PC-9 (cell line): Measurements from ENCODE around the gene KCNK15. TPM values are rescaled to one million over a fixed set of nuclear protein-coding genes. Genes with fewer than 3 reads are reported as not detected.
A peak's percentile ranks its signal among the peaks of the same experiment; 100 is the strongest.
"Not testable (repeated sequence)": the region's sequence is repeated elsewhere in the genome, so short reads cannot be mapped to it uniquely, and the experiment has no call there.

Experiments used
- Bru-seq: library from RNA; stranded (reverse); fragments of 400-500 nt; gene quantifications from one replicate; lab custom pipeline; 2021; lab: Mats Ljungman, UMichigan
- BruChase-seq, 2 experiments: library from RNA; stranded (reverse); fragments of 400-500 nt; gene quantifications; one replicate each; lab custom pipeline; 2021; lab: Mats Ljungman, UMichigan
- BruUV-seq: library from RNA; stranded (reverse); fragments of 400-500 nt; replicated peaks from 2 replicates; lab custom pipeline; 2021; lab: Mats Ljungman, UMichigan
- CTCF ChIA-PET: fragments of 300-600 bp; sonication (Branson Sonifier 250); formaldehyde crosslinking; loops from one replicate; lab custom pipeline; 2022; ENCODE audit warnings: antibody characterized with exemption; lab: Charles Lee
- POLR2A ChIA-PET: fragments of 300-600 bp; sonication (Branson Sonifier 250); formaldehyde crosslinking; loops from one replicate; lab custom pipeline; 2022; ENCODE audit warnings: antibody characterized with exemption; ENCODE audit not compliant: unreplicated experiment; lab: Charles Lee
- DNase-seq, 2 experiments: peaks; one replicate each; pipeline versions ENCODE4 v3.0.0 to v3.0.0-alpha.2; 2015 to 2022; ENCODE audit warnings: mixed read lengths in 1 of 2
- H2AFZ ChIP-seq: fragments of 200-600 bp; sonication (generic); 2 replicates; pipeline ENCODE4 v1.8.1; 2017; ENCODE audit warnings: antibody characterized with exemption
- H3F3A ChIP-seq: fragments of 200-600 bp; sonication (generic); 2 replicates; pipeline ENCODE4 v1.8.1; 2017; ENCODE audit warnings: antibody characterized with exemption, mild to moderate bottlenecking, low read depth; ENCODE audit not compliant: insufficient read depth
- H3K27ac ChIP-seq: fragments of 200-600 bp; sonication (generic); 2 replicates; pipeline ENCODE4 v1.6.1; 2016; ENCODE audit warnings: mixed run types
- H3K27me3 ChIP-seq: fragments of 200-600 bp; sonication (generic); 2 replicates; pipeline ENCODE4 v1.6.1; 2016; ENCODE audit warnings: low read depth, mixed run types; ENCODE audit not compliant: insufficient read depth
- H3K36me3 ChIP-seq: fragments of 200-600 bp; sonication (generic); 2 replicates; pipeline ENCODE4 v1.6.1; 2016; ENCODE audit warnings: low read depth, mixed run types
- H3K4me1 ChIP-seq: fragments of 200-600 bp; sonication (generic); replicated peaks from 2 replicates; pipeline ENCODE4 v1.6.1; 2016; ENCODE audit warnings: mixed run types; ENCODE audit not compliant: insufficient read depth
- H3K4me2 ChIP-seq: fragments of 200-600 bp; sonication (generic); 2 replicates; pipeline ENCODE4 v1.6.1; 2017; ENCODE audit warnings: mixed run types
- H3K4me3 ChIP-seq: fragments of 200-600 bp; sonication (generic); 2 replicates; pipeline ENCODE4 v1.6.1; 2016; ENCODE audit warnings: mixed run types
- H3K79me2 ChIP-seq: fragments of 200-600 bp; sonication (generic); 2 replicates; pipeline ENCODE4 v1.6.1; 2017; ENCODE audit warnings: low read depth, mixed run types
- H3K9me2 ChIP-seq: fragments of 200-600 bp; sonication (generic); 2 replicates; pipeline ENCODE4 v1.8.1; 2017; ENCODE audit warnings: mild to moderate bottlenecking; ENCODE audit not compliant: insufficient read depth
- H3K9me3 ChIP-seq: fragments of 200-600 bp; sonication (generic); 2 replicates; pipeline ENCODE4 v1.8.1; 2016; ENCODE audit warnings: low read depth; ENCODE audit not compliant: insufficient read depth
- H4K20me1 ChIP-seq: fragments of 200-600 bp; sonication (generic); 2 replicates; pipeline ENCODE4 v1.8.1; 2017; ENCODE audit not compliant: insufficient read depth
- CTCF ChIP-seq: fragments of 200-600 bp; sonication (generic); conservative IDR thresholded peaks from 2 replicates; pipeline ENCODE4 v1.6.1; 2017; ENCODE audit warnings: mixed run types, antibody characterized with exemption, mild to moderate bottlenecking, moderate library complexity
- EZH2 ChIP-seq: fragments of 200-600 bp; sonication (generic); IDR thresholded peaks from 2 replicates; pipeline ENCODE4 v1.8.0; 2017; ENCODE audit warnings: antibody characterized with exemption, low read depth
- intact Hi-C: fragments of 100-400 bp; cut with micrococcal nuclease; formaldehyde crosslinking; loops from one replicate; pipeline ENCODE4 v1.10.0; 2022; ENCODE audit not compliant: unreplicated experiment
- long read RNA-seq: library from polyadenylated mRNA; stranded (forward); transcript quantifications from one replicate; pipeline ENCODE4 v2.0.0, GENCODE V29; 2022
- total RNA-seq: library from RNA; stranded (reverse); gene quantifications from 2 replicates; pipeline ENCODE4 v1.2.3, GENCODE V29; 2021

The KCNK15 gene
- total RNA-seq = 0.20 and 0.26 TPM in 2 replicates
- Bru-seq, nascent RNA = percentile 14 among the genes with signal in this experiment
- BruChase-seq, experiment 1, labeled RNA remaining after a 2-hour chase = percentile 18 among the genes with signal in this experiment
- not detected for BruChase-seq, experiment 2, labeled RNA remaining after a 6-hour chase
- long read RNA-seq = 0 reads

DNA sequence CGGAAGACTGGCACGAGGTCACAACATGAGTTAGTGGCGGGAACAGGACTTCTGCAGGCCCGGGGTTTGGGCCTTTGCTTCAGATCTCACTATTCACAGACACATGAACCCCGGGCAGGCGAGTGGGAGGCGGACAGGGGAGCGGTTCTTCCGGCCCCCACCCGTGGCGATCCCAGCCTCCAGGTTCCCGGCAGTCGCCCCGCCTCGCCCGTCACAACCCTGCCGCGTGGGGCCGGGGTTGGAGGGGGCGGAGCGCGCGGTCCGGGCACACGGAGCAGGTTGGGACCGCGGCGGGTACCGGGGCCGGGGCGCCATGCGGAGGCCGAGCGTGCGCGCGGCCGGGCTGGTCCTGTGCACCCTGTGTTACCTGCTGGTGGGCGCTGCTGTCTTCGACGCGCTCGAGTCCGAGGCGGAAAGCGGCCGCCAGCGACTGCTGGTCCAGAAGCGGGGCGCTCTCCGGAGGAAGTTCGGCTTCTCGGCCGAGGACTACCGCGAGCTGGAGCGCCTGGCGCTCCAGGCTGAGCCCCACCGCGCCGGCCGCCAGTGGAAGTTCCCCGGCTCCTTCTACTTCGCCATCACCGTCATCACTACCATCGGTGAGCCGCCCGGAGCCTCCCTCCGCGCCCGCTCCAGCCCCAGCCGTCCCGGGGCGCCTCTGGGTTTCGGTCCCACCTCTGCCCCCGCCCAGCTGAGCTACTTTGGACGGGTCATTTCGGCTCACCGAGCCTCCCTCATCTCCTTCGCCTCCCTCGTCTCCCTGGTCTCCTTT, at the start of gene KCNK15:
Gene KCNK15 (plus strand): TSS at position 268 of the 769 bp plus-strand sequence. CDS start 46 bp downstream, at position 314.
- no peaks in the 10 kb centered on the region for H3K36me3 ChIP-seq
- peak within 1 kb of the TSS; percentile 37; the same call in 1 of the 2 replicates for H3K4me3 ChIP-seq
- peaks cover 42% of the 10 kb centered on the region for H3K27me3 ChIP-seq
- H3K4me2 ChIP-seq = peak within 1 kb of the TSS; percentile 69
- peaks cover 22% of the 10 kb centered on the region for H3F3A ChIP-seq
- H3K4me1 ChIP-seq = peaks cover 22% of the 10 kb centered on the region
- H3K9me2 ChIP-seq = no peaks in the 10 kb centered on the region
- ChIA-PET POLR2A (no interaction called here), CTCF (no interaction called here)
- TF ChIP-seq CTCF (no peak), EZH2 (peak; percentile 88; the same call in 1 of the 2 replicates)
- H3K9me3 ChIP-seq = no peaks in the 10 kb centered on the region
- H3K27ac ChIP-seq = peak within 1 kb of the TSS; percentile 89
- no peaks in the 10 kb centered on the region for H3K79me2 ChIP-seq
- intact Hi-C loops = loop anchor here (5.0 kb wide), 2 partner anchors 133 to 358 kb away; no protein-coding TSS in a partner anchor
- BruUV-seq = no TSS peak
- H2AFZ ChIP-seq = no peak within 1 kb of the TSS; the same call in 1 of the 2 replicates
- peaks cover 5% of the 10 kb centered on the region for H4K20me1 ChIP-seq
- DNase-seq = no peak

DNA sequence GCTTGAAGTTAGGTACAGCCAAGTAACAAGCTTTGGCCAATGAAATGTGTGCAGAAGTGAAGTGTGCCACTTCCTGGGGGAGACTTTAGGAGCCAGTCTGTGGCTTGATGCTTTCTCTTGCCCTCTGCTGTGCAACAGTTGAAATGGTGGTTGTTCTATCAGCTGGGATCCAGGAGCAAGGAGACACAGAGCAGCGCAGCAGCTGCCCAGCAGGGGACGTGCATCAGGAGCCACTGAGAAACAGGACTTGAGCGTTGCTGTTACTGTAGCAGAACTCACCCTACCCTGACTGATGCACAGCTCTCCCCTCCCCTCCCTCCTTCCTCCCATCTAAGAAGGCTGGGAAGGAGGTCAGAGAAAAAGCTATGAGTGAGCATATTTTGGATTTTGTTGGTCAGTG, 49.4 kb upstream of the KCNK15 start:
- Histone ChIP-seq H3K9me2 (no peaks in the 10 kb centered on the region), H3K4me3 (no peak overlapping the region)
- CTCF ChIA-PET = no interaction called here

DNA sequence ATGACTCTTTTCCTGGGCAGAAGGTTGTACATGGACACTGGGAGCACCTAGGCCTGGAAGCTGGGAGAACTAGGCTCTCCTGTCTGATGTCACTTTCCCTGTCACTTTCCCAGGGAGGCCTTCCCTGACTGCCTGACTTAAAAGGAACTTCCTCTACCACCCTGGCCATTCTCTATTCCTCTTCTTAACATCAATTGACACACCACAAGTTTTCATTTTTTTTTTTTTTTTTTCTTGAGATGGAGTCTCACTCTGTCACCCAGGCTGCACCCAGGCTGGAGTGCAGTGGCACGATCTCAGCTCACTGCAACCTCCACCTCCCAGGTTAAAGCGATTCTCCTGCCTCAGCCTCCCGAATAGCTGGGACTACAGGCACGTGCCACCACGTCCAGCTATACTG, 48.6 kb upstream of the KCNK15 start:
- peaks cover 18% of the 10 kb centered on the region; the same call in 1 of the 2 replicates for H3F3A ChIP-seq
- BruUV-seq, DNase-seq, H3K4me3 ChIP-seq, H3K36me3 ChIP-seq, H3K27me3 ChIP-seq, H3K4me2 ChIP-seq, H3K27ac ChIP-seq, CTCF ChIA-PET, H3K9me2 ChIP-seq, H2AFZ ChIP-seq, intact Hi-C loops, H3K9me3 ChIP-seq, H3K79me2 ChIP-seq, H4K20me1 ChIP-seq: not testable (repeated sequence)
- POLR2A ChIA-PET = interaction anchor here (0.6 kb wide), 1 partner anchor 973 kb away, joined by 6 read pairs; no protein-coding TSS in a partner anchor
- H3K4me1 ChIP-seq = peaks cover 25% of the 10 kb centered on the region

More for the DNA sequence above, 49.4 kb upstream of the KCNK15 start:
- TF ChIP-seq EZH2 (no peak), CTCF (no peak)
- Histone ChIP-seq H3K79me2 (no peaks in the 10 kb centered on the region), H3K36me3 (no peaks in the 10 kb centered on the region), H3K27me3 (no peaks in the 10 kb centered on the region), H2AFZ (no peak overlapping the region), H3K4me1 (peaks cover 23% of the 10 kb centered on the region), H3F3A (peaks cover 23% of the 10 kb centered on the region; the same call in 1 of the 2 replicates), H4K20me1 (no peaks in the 10 kb centered on the region), H3K9me3 (peaks cover 5% of the 10 kb centered on the region; the same call in 1 of the 2 replicates), H3K4me2 (no peak overlapping the region), H3K27ac (no peak overlapping the region)
- intact Hi-C loops = no loop called here
- BruUV-seq = no TSS peak
- POLR2A ChIA-PET = interaction anchor here (0.5 kb wide), 1 partner anchor 822 kb away, joined by 3 read pairs; no protein-coding TSS in a partner anchor
- DNase-seq = no peak
